Psoas muscle (tissue), 8 donors: ENCODE results near the gene ST3GAL2. TPM values are rescaled to one million over a fixed set of nuclear protein-coding genes. Genes with fewer than 3 reads are reported as not detected.

ENCODE experiments used
- ATAC-seq, 4 donors: fragments of 200-7000 bp; cut with Tn5 transposase; one replicate each; pipeline ENCODE4 v1.9.1; 2020; ENCODE audit warnings: moderate library complexity in 3 of 4, mild to moderate bottlenecking in 2 of 4
- DNase-seq, 2 donors: peaks; one replicate each; pipeline ENCODE4 v3.0.0-alpha.2; 2020
- H3K27ac ChIP-seq: fragments of 200-600 bp; one replicate; pipeline ENCODE4 v1.8.0; 2022
- H3K27me3 ChIP-seq, 3 donors: fragments of 200-600 bp in 1 of 3; one replicate each; pipeline versions ENCODE4 v1.6.1 to v1.8.0; 2013 to 2022; ENCODE audit warnings: low read length in 2 of 3, mild to moderate bottlenecking in 2 of 3, moderate library complexity in 1 of 3; ENCODE audit not compliant: insufficient read depth in 3 of 3
- H3K36me3 ChIP-seq, 2 donors: fragments of 200-600 bp in 1 of 2; one replicate each; pipeline versions ENCODE4 v1.6.1 to v1.8.0; 2013 to 2022; ENCODE audit warnings: low read depth in 1 of 2, mild to moderate bottlenecking in 1 of 2, moderate library complexity in 1 of 2; ENCODE audit not compliant: insufficient read depth in 1 of 2
- H3K4me1 ChIP-seq: fragments of 200-600 bp; one replicate; pipeline ENCODE4 v1.8.0; 2022
- H3K4me3 ChIP-seq: fragments of 200-600 bp; one replicate; pipeline ENCODE4 v1.8.0; 2022; ENCODE audit warnings: mild to moderate bottlenecking
- H3K9me3 ChIP-seq: fragments of 200-600 bp; one replicate; pipeline ENCODE4 v1.8.0; 2022
- CTCF ChIP-seq: fragments of 200-600 bp; IDR thresholded peaks from one replicate; pipeline ENCODE4 v1.8.0; 2022; ENCODE audit warnings: antibody characterized with exemption
- WGBS, 3 donors: extraction: QIAGEN DNeasy Blood & Tissue Kit; methylation state at CpG; one replicate each; pipeline versions ENCODE4 v1.1.6 to v1.1.7; 2013; 5-methylcytosine and 5-hydroxymethylcytosine counted together
- intact Hi-C, 2 donors: fragments of 100-400 bp; cut with DNase I; formaldehyde crosslinking; loops; one replicate each; pipeline versions ENCODE4 v1.11.0 to v1.14.2; 2022
- polyA plus RNA-seq, 3 donors: library from polyadenylated mRNA; stranded (reverse); fragments of 200-250 nt; gene quantifications; one replicate each; pipeline ENCODE4 v1.2.3, GENCODE V29; 2013
- total RNA-seq, 4 donors: library from RNA; stranded (reverse); fragmentation: NEBNext Ultra II Directional in 2 of 4; extraction: Animal tissue kit (Norgen Biotek cat#: 25700) in 2 of 4; gene quantifications; one replicate each; pipeline versions ENCODE4 v1.2.1 to v1.2.4, GENCODE V29; 2021 to 2023
- donor health status: healthy with polysubstance abuse.
- donor health status: DM: no; HTN: no; CAD: no; lungs with moderate emphysema.
- donor health status: Bipolar disorder and iron deficiency.
- donor health status: healthy.
- donor health status: DM: yes; HTN: yes; CAD: no.
- donor health status: DM: no; HTN: no; CAD: no.
- donor health status: DM: no; HTN: no; CAD: no.
- donor health status: DM: yes; HTN: yes; CAD: no.

ST3GAL2 gene
- total and polyA plus RNA-seq, 7 donors = 7.0 to 33.0 (median 19.8) TPM

GRCh38 chr16:70422543-70422942, 16.4 kb downstream of the ST3GAL2 start:
- 63 to 89% (median 65%) methylated on average over 4 of the region's 4 CpGs for WGBS, 3 donors
- TF ChIP-seq CTCF = no peak
- ATAC-seq = peak in 2 of 4 donors; percentile 33 to 62
- Histone ChIP-seq H3K36me3 (peaks cover 0 to 3% of the 10 kb centered on the region in 2 donors), H3K4me3 (no peak overlapping the region), H3K27me3 (no peaks in the 10 kb centered on the region), H3K4me1 (peaks cover 66% of the 10 kb centered on the region), H3K9me3 (no peaks in the 10 kb centered on the region), H3K27ac (peak overlapping the region; percentile 50)
- no peak for DNase-seq
- intact Hi-C loops = no loop called here

- 90 to 93% (median 91%) methylated on average over 11 of the region's 11 CpGs for WGBS, 3 donors
- Histone ChIP-seq H3K4me3 (no peak overlapping the region), H3K4me1 (peaks cover 72% of the 10 kb centered on the region), H3K36me3 (peaks cover 0 to 3% of the 10 kb centered on the region in 2 donors), H3K27me3 (no peaks in the 10 kb centered on the region), H3K9me3 (no peaks in the 10 kb centered on the region), H3K27ac (no peak overlapping the region)
- no peak for ATAC-seq
- no peak for TF ChIP-seq CTCF
- intact Hi-C loops = no loop called here
- DNase-seq = no peak
These were observed 17.2 kb downstream of the ST3GAL2 start for GRCh38 chr16:70421473-70422311.

- no peak for TF ChIP-seq CTCF
- peaks cover 78% of the 10 kb centered on the region for H3K4me1 ChIP-seq
- ATAC-seq (no peak), DNase-seq (no peak)
- H3K36me3 ChIP-seq = peaks cover 0 to 3% of the 10 kb centered on the region in 2 donors
- peak overlapping the region; percentile 3 for H3K27ac ChIP-seq
- no peaks in the 10 kb centered on the region for H3K9me3 ChIP-seq
- 78 to 83% (median 79%) methylated on average over 9 of the region's 9 CpGs for WGBS, 3 donors
- H3K27me3 ChIP-seq = no peaks in the 10 kb centered on the region
- intact Hi-C loops = no loop called here
- no peak overlapping the region for H3K4me3 ChIP-seq
These were observed 17.9 kb downstream of the ST3GAL2 start for GRCh38 chr16:70421014-70421413.

GRCh38 chr16:70419384-70420327, 19.2 kb downstream of the ST3GAL2 start:
- TF ChIP-seq CTCF = no peak
- Histone ChIP-seq H3K27me3 (no peaks in the 10 kb centered on the region), H3K4me1 (peaks cover 73% of the 10 kb centered on the region), H3K9me3 (no peaks in the 10 kb centered on the region), H3K36me3 (peaks cover 0 to 2% of the 10 kb centered on the region in 2 donors), H3K4me3 (no peak overlapping the region), H3K27ac (no peak overlapping the region)
- peak in 3 of 4 donors; percentile 13 to 50 (median 33) for ATAC-seq
- 46 to 74% (median 50%) methylated on average over 14 of the region's 14 CpGs for WGBS, 3 donors
- no peak for DNase-seq
- intact Hi-C loops = no loop called here
